Caco-2 (cell line): ENCODE measurements around the gene SALL1. TPM values are rescaled to one million over a fixed set of nuclear protein-coding genes. Genes with fewer than 3 reads are reported as not detected.

Experiments used
- BruUV-seq: library from RNA; stranded (reverse); fragments of 400-500 nt; replicated peaks from 2 replicates; lab custom pipeline; 2021; lab: Mats Ljungman, UMichigan
- CTCF ChIA-PET: fragments of 300-600 bp; sonication (Branson Sonifier 250); formaldehyde crosslinking; loops from one replicate; lab custom pipeline; 2022; ENCODE audit warnings: antibody characterized with exemption; lab: Charles Lee
- POLR2A ChIA-PET: fragments of 300-600 bp; sonication (Branson Sonifier 250); formaldehyde crosslinking; loops from one replicate; lab custom pipeline; 2022; ENCODE audit warnings: antibody characterized with exemption; lab: Charles Lee
- DNase-seq, 2 experiments: peaks; one replicate each; pipeline versions ENCODE4 v3.0.0 to v3.0.0-alpha.2; 2020 to 2022
- H3K27me3 ChIP-seq: replicated peaks from 2 replicates; pipeline ENCODE4 v1.6.0; 2011; ENCODE audit warnings: low read length; ENCODE audit not compliant: control insufficient read depth, insufficient read depth
- H3K36me3 ChIP-seq: 2 replicates; pipeline ENCODE4 v1.5.1; 2011; ENCODE audit warnings: low read length; ENCODE audit not compliant: control insufficient read depth, insufficient read depth
- H3K4me1 ChIP-seq: fragments of 250-450 bp; sonication (Bioruptor Pico); 2 replicates; pipeline ENCODE4 v1.5.1; 2020; ENCODE audit warnings: mild to moderate bottlenecking
- H3K4me3 ChIP-seq: 2 replicates; pipeline ENCODE4 v1.5.1; 2011; ENCODE audit warnings: low read depth, mild to moderate bottlenecking, control low read depth, low read length
- H3K9me3 ChIP-seq: fragments of 250-450 bp; sonication (Bioruptor Pico); 2 replicates; pipeline ENCODE4 v1.5.1; 2020; ENCODE audit warnings: mild to moderate bottlenecking, moderate library complexity
- H3K27ac Mint-ChIP-seq: one replicate; pipeline ENCODE4 v1.8.0; 2022; ENCODE audit warnings: mixed read lengths; ENCODE audit not compliant: unreplicated experiment
- H3K27me3 Mint-ChIP-seq: one replicate; pipeline ENCODE4 v1.8.0; 2022; ENCODE audit warnings: mixed read lengths; ENCODE audit not compliant: insufficient read depth, unreplicated experiment
- H3K36me3 Mint-ChIP-seq: one replicate; pipeline ENCODE4 v1.8.0; 2022; ENCODE audit warnings: mild to moderate bottlenecking, mixed read lengths; ENCODE audit not compliant: insufficient read depth, unreplicated experiment
- H3K4me1 Mint-ChIP-seq: one replicate; pipeline ENCODE4 v1.8.0; 2022; ENCODE audit warnings: low read depth, mixed read lengths; ENCODE audit not compliant: unreplicated experiment
- H3K4me3 Mint-ChIP-seq: one replicate; pipeline ENCODE4 v1.8.0; 2022; ENCODE audit warnings: mild to moderate bottlenecking, moderate library complexity, mixed read lengths; ENCODE audit not compliant: unreplicated experiment
- H3K9me3 Mint-ChIP-seq: one replicate; pipeline ENCODE4 v1.8.0; 2022; ENCODE audit warnings: mixed read lengths; ENCODE audit not compliant: unreplicated experiment
- CTCF ChIP-seq, 2 experiments: fragments of 200-600 bp in 1 of 2; IDR thresholded peaks; 1 replicate in 1 of 2; 2 replicates in 1 of 2; pipeline versions ENCODE4 v1.5.1 to v1.8.0; 2011 to 2022; ENCODE audit warnings: antibody characterized with exemption in 1 of 2, control low read depth in 1 of 2, inconsistent platforms in 1 of 2, low read depth in 1 of 2, low read length in 1 of 2, mild to moderate bottlenecking in 1 of 2, moderate library complexity in 1 of 2; ENCODE audit not compliant: insufficient read depth in 1 of 2, severe bottlenecking in 1 of 2, unreplicated experiment in 1 of 2
- intact Hi-C: fragments of 100-400 bp; cut with micrococcal nuclease; formaldehyde crosslinking; loops from one replicate; pipeline ENCODE4 v1.10.0; 2022; ENCODE audit not compliant: unreplicated experiment
- total RNA-seq: library from RNA; stranded (reverse); gene quantifications from 2 replicates; pipeline ENCODE4 v1.2.3, GENCODE V29; 2022

The SALL1 gene
- total RNA-seq, 1 experiment from 2014 or later, result not detected

- CTCF ChIA-PET, result no interaction called here
- POLR2A ChIA-PET, result no interaction called here
Observed at GRCh38 chr16:51132490-51133115, 18.5 kb downstream of the SALL1 start.

GRCh38 chr16:51131619-51132018 is 19.5 kb downstream of the SALL1 start:
- Mint-ChIP-seq H3K4me3 (no peak overlapping the region), H3K9me3 (no peaks in the 10 kb centered on the region)

More at GRCh38 chr16:51132490-51133115, 18.5 kb downstream of the SALL1 start:
- Mint-ChIP-seq H3K9me3 (no peaks in the 10 kb centered on the region), H3K27ac (no peak overlapping the region), H3K4me1 (peaks cover 14% of the 10 kb centered on the region), H3K4me3 (no peak overlapping the region), H3K36me3 (no peaks in the 10 kb centered on the region), H3K27me3 (no peaks in the 10 kb centered on the region)
- no peaks in the 10 kb centered on the region for H3K9me3 ChIP-seq
- no peak overlapping the region for H3K4me3 ChIP-seq
- no peaks in the 10 kb centered on the region for H3K36me3 ChIP-seq
- H3K27me3 ChIP-seq, result no peaks in the 10 kb centered on the region
- TF ChIP-seq CTCF (IDR thresholded peaks at IDR 0.05; ENCODE audit: insufficient read depth in 1 of 2, low read depth in 1 of 2, low read length in 1 of 2, severe bottlenecking in 1 of 2, unreplicated experiment in 1 of 2), result no peak
- peaks cover 9% of the 10 kb centered on the region for H3K4me1 ChIP-seq
- no TSS peak for BruUV-seq
- intact Hi-C loops, result no loop called here
- DNase-seq, result no peak

GRCh38 chr16:51129105-51129504 is 22.0 kb downstream of the SALL1 start:
- no peaks in the 10 kb centered on the region for H3K27me3 Mint-ChIP-seq
- POLR2A ChIA-PET, result no interaction called here
- intact Hi-C loops, result no loop called here
- BruUV-seq, result no TSS peak
- H3K4me1 ChIP-seq, result peaks cover 9% of the 10 kb centered on the region
- H3K4me1 Mint-ChIP-seq, result peaks cover 17% of the 10 kb centered on the region
- H3K9me3 Mint-ChIP-seq, result no peaks in the 10 kb centered on the region
- H3K4me3 Mint-ChIP-seq, result no peak overlapping the region
- DNase-seq, result no peak
- H3K36me3 ChIP-seq, result no peaks in the 10 kb centered on the region
- H3K36me3 Mint-ChIP-seq, result no peaks in the 10 kb centered on the region
- no peak overlapping the region for H3K27ac Mint-ChIP-seq
- H3K9me3 ChIP-seq, result no peaks in the 10 kb centered on the region
- H3K27me3 ChIP-seq, result no peaks in the 10 kb centered on the region
- no peak for TF ChIP-seq CTCF (IDR thresholded peaks at IDR 0.05; ENCODE audit: insufficient read depth in 1 of 2, low read depth in 1 of 2, low read length in 1 of 2, severe bottlenecking in 1 of 2, unreplicated experiment in 1 of 2)
- CTCF ChIA-PET, result no interaction called here
- no peak overlapping the region for H3K4me3 ChIP-seq

More at GRCh38 chr16:51131619-51132018, 19.5 kb downstream of the SALL1 start:
- no peak for DNase-seq
- Histone ChIP-seq H3K36me3 (no peaks in the 10 kb centered on the region), H3K4me1 (peaks cover 9% of the 10 kb centered on the region), H3K4me3 (no peak overlapping the region), H3K9me3 (no peaks in the 10 kb centered on the region), H3K27me3 (no peaks in the 10 kb centered on the region)
- CTCF ChIA-PET, result no interaction called here
- BruUV-seq, result no TSS peak
- Mint-ChIP-seq H3K36me3 (no peaks in the 10 kb centered on the region), H3K4me1 (peaks cover 17% of the 10 kb centered on the region), H3K27me3 (no peaks in the 10 kb centered on the region), H3K27ac (no peak overlapping the region)
- intact Hi-C loops, result no loop called here
- no peak for TF ChIP-seq CTCF (IDR thresholded peaks at IDR 0.05; ENCODE audit: insufficient read depth in 1 of 2, low read depth in 1 of 2, low read length in 1 of 2, severe bottlenecking in 1 of 2, unreplicated experiment in 1 of 2)
- POLR2A ChIA-PET, result no interaction called here
